ENCODE measurements around the gene ZBED4. TPM values are rescaled to one million over a fixed set of nuclear protein-coding genes. Genes with fewer than 3 reads are reported as not detected.

The ZBED4 gene
- total and polyA plus RNA-seq, 2 of the 13 experiments (the other 11 are each of a cell fraction or from before 2014, with no cell fraction given): 5.4 to 9.6 TPM

DNA sequence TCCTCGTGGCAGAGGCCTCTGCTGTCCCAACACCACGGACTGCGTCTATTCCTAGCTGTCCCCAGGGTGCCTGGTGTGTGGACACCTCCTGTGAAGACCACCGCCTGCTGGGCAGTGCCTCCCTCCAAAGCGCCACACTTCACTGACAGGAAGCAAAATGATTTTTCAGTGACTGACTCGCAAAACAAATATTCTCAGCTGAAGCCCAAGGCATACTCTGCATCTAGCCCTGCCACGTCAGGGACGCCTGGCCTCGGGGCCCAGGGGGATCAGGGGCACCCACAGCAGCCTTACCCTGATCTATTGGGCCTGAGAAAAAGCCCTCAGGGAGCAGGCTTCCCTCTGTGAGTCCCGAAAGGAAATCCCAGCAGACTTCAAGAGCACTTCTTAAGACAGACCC, 28.2 kb upstream of the ZBED4 start:
- intact Hi-C loops (cut with micrococcal nuclease; ENCODE audit: unreplicated experiment) (no loop called here), in situ Hi-C loops (cut with HindIII; ENCODE audit: extremely low pct_ligation_motif_present, low pct_unique_long_range_greater_than_20kb) (no loop called here)
- WGBS (ENCODE audit: low lambda C conversion rate): 65% methylated on average over 7 of the region's 10 CpGs
- Histone ChIP-seq H3K36me3 (replicated peaks in 1 of 2; ENCODE audit: control insufficient read depth in 1 of 2, insufficient read depth in 2 of 2, low read length in 2 of 2) (peaks cover 17 to 38% of the 10 kb centered on the region in 2 experiments), H2AFZ (ENCODE audit: low read length) (no peak overlapping the region), H3K27me3 (ENCODE audit: control insufficient read depth in 1 of 2, insufficient read depth in 2 of 2, low read length in 2 of 2) (no peaks in the 10 kb centered on the region; a peak in 1 of 5 replicates), H3K9me3 (ENCODE audit: low read length) (no peaks in the 10 kb centered on the region), H3K4me2 (ENCODE audit: low read depth, low read length) (peak overlapping the region; percentile 95), H3K27ac (ENCODE audit: extremely low read length, insufficient read depth, low read length) (peak overlapping the region; percentile 7), H3K79me2 (ENCODE audit: insufficient read depth, low read length) (peaks cover 64% of the 10 kb centered on the region), H3K4me1 (ENCODE audit: insufficient read depth, low read length) (peaks cover 47% of the 10 kb centered on the region), H3K4me3 (replicated peaks in 1 of 3; ENCODE audit: insufficient read depth in 1 of 3, low read depth in 2 of 3, low read length in 3 of 3) (peak overlapping the region; percentile 87 to 99 (median 96)), H3K9ac (ENCODE audit: insufficient read depth, low read depth, low read length) (peak overlapping the region; percentile 89), H4K20me1 (ENCODE audit: insufficient read depth, low read length) (peaks cover 27% of the 10 kb centered on the region)
- ChIA-PET POLR2A (interaction anchor here (0.9 to 1.3 kb wide), 4 partner anchors 12 to 121 kb away, joined by 3 to 4 read pairs (median 3); no protein-coding TSS in a partner anchor), CTCF (ENCODE audit: low intra/inter-chr PET ratio, low total read pairs) (no interaction called here)
- TF ChIP-seq ZFP1 (CRISPR knock-in tag; IDR thresholded peaks at IDR 0.05) (no peak), ELF3 (CRISPR knock-in tag; IDR thresholded peaks at IDR 0.05) (0 out of 2 replicates have a peak, but pooled peaks have one; percentile 12), FOSL2 (CRISPR knock-in tag; IDR thresholded peaks at IDR 0.05) (peak; percentile 80)
- TF ChIP-seq, protein P1, sequence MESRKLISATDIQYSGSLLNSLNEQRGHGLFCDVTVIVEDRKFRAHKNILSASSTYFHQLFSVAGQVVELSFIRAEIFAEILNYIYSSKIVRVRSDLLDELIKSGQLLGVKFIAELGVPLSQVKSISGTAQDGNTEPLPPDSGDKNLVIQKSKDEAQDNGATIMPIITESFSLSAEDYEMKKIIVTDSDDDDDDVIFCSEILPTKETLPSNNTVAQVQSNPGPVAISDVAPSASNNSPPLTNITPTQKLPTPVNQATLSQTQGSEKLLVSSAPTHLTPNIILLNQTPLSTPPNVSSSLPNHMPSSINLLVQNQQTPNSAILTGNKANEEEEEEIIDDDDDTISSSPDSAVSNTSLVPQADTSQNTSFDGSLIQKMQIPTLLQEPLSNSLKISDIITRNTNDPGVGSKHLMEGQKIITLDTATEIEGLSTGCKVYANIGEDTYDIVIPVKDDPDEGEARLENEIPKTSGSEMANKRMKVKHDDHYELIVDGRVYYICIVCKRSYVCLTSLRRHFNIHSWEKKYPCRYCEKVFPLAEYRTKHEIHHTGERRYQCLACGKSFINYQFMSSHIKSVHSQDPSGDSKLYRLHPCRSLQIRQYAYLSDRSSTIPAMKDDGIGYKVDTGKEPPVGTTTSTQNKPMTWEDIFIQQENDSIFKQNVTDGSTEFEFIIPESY (CRISPR knock-in tag; IDR thresholded peaks at IDR 0.05): peak; percentile 98
- DNase-seq (ENCODE audit: low spot score) (peak; percentile 34), ATAC-seq (peak; percentile 20), FAIRE-seq (no peak)
- BruUV-seq (replicated peaks): no TSS peak

DNA sequence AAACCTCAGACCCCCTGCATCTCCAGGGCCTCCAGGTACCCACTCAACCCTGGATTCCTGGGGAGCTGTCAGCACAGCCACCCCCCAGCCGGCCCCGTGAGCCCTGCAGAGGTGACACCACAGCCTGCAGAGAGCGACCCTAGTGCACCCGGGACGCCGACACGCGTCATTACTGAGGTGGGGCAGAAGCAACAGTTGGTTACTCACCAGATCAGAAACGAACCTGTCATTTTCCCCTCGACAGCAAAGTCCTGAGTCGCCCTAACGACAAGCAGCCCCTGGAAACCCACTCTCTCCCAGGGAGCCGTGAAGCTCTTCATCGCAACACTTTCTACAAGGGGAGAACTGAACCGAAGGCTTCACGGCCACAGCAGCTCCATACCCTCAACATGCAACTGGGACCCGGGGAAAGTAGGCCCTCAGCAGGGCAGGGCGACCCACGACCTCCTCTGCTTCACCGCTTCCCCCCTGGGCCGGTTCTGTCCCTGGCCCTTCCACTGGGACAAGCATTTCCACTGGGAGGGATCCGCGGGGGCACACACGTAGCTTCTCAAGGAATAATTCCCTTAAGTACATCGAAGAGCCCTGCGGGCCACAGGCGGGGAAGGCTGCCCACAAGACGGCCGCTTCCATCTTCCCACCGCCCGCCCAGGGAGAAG, 27.6 kb upstream of the ZBED4 start:
- H3K27me3 ChIP-seq (ENCODE audit: control insufficient read depth in 1 of 2, insufficient read depth in 2 of 2, low read length in 2 of 2): peaks cover 0 to 1% of the 10 kb centered on the region in 2 experiments; a peak in 2 of 5 replicates
- H3K79me2 ChIP-seq (ENCODE audit: insufficient read depth, low read length): peaks cover 58% of the 10 kb centered on the region
- 0% methylated on average over 13 of the region's 31 CpGs for WGBS (ENCODE audit: low lambda C conversion rate)
- H3K4me1 ChIP-seq (ENCODE audit: insufficient read depth, low read length): peaks cover 47% of the 10 kb centered on the region
- H2AFZ ChIP-seq (ENCODE audit: low read length): no peak overlapping the region
- intact Hi-C loops (cut with micrococcal nuclease; ENCODE audit: unreplicated experiment) (no loop called here), in situ Hi-C loops (cut with HindIII; ENCODE audit: extremely low pct_ligation_motif_present, low pct_unique_long_range_greater_than_20kb) (no loop called here)
- H3K9me3 ChIP-seq (ENCODE audit: low read length): no peaks in the 10 kb centered on the region
- peak; percentile 50 for ATAC-seq
- CTCF ChIA-PET (ENCODE audit: low intra/inter-chr PET ratio, low total read pairs): no interaction called here
- H3K4me3 ChIP-seq (replicated peaks in 1 of 3; ENCODE audit: insufficient read depth in 1 of 3, low read depth in 2 of 3, low read length in 3 of 3): peak overlapping the region; percentile 87 to 99 (median 96)
- H3K4me2 ChIP-seq (ENCODE audit: low read depth, low read length): peak overlapping the region; percentile 95
- peak overlapping the region; percentile 62 for H3K27ac ChIP-seq (ENCODE audit: extremely low read length, insufficient read depth, low read length)
- peak; percentile 38 for DNase-seq (ENCODE audit: low spot score)
- H4K20me1 ChIP-seq (ENCODE audit: insufficient read depth, low read length): peaks cover 27% of the 10 kb centered on the region
- no TSS peak for BruUV-seq (replicated peaks)
- FAIRE-seq: no peak
- H3K9ac ChIP-seq (ENCODE audit: insufficient read depth, low read depth, low read length): peak overlapping the region; percentile 89
- POLR2A ChIA-PET: interaction anchor here (1.0 to 1.3 kb wide), 3 partner anchors 11 to 121 kb away, joined by 3 to 4 read pairs (median 3); no protein-coding TSS in a partner anchor
- peaks cover 15 to 31% of the 10 kb centered on the region in 2 experiments; a peak in 4 of 5 replicates for H3K36me3 ChIP-seq (replicated peaks in 1 of 2; ENCODE audit: control insufficient read depth in 1 of 2, insufficient read depth in 2 of 2, low read length in 2 of 2)
- TF ChIP-seq, protein P2, sequence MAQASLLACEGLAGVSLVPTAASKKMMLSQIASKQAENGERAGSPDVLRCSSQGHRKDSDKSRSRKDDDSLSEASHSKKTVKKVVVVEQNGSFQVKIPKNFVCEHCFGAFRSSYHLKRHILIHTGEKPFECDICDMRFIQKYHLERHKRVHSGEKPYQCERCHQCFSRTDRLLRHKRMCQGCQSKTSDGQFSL (CRISPR knock-in tag; IDR thresholded peaks at IDR 0.05): 0 out of 2 replicates have a peak, but pooled peaks have one; percentile 20
- TF ChIP-seq KDM6A (CRISPR knock-in tag; IDR thresholded peaks at IDR 0.05; ENCODE audit: low read depth) (no peak), ZNF777 (CRISPR knock-in tag; IDR thresholded peaks at IDR 0.05) (no peak), DMAP1 (CRISPR knock-in tag; IDR thresholded peaks at IDR 0.05) (no peak), ZFP90 (CRISPR knock-in tag; IDR thresholded peaks at IDR 0.05; ENCODE audit: borderline replicate concordance) (peak; percentile 58; the same call in 1 of the 2 replicates), GABPA (IDR thresholded peaks at IDR 0.05; ENCODE audit: low read depth, low read length) (no peak), GABPA (CRISPR knock-in tag; IDR thresholded peaks at IDR 0.05; ENCODE audit: low read depth) (no peak), ZNF564 (CRISPR knock-in tag; IDR thresholded peaks at IDR 0.05) (no peak), HNRNPK (IDR thresholded peaks at IDR 0.05; ENCODE audit: low read depth, low read length, poor library complexity, severe bottlenecking) (no peak), SALL1 (CRISPR knock-in tag; IDR thresholded peaks at IDR 0.05) (no peak), HNF4A (CRISPR knock-in tag; IDR thresholded peaks at IDR 0.05) (peak; percentile 2; the same call in 1 of the 2 replicates)
- TF ChIP-seq, protein P3, sequence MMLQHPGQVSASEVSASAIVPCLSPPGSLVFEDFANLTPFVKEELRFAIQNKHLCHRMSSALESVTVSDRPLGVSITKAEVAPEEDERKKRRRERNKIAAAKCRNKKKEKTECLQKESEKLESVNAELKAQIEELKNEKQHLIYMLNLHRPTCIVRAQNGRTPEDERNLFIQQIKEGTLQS (CRISPR knock-in tag; IDR thresholded peaks at IDR 0.05): no peak
- TF ChIP-seq, protein P4, sequence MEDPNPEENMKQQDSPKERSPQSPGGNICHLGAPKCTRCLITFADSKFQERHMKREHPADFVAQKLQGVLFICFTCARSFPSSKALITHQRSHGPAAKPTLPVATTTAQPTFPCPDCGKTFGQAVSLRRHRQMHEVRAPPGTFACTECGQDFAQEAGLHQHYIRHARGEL (CRISPR knock-in tag; IDR thresholded peaks at IDR 0.05): no peak

Measured in HepG2 (cell line).